ENCODE measurements around the gene PTPRJ.

DNA sequence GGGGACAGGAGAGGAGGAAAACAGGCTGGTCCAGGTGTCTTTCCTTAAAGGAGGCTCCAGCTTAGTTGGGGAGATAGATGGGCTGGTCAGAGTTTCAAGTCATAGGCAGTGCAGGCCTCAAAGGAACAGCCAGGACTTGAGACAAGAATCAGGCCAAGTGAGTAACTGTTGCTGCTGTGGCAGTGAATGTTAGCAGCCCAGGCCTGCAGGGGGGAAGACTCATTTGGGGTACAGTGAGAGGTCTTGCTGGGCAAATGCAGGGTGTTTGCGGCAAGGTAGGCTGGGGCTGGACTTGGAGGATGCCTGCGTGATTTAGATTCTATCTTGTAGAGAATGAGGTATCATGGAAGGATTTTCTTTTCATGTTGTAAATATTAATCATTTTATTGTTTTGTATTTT lies 24.1 kb downstream of the PTPRJ start:
- TF ChIP-seq CTCF (IDR thresholded peaks at IDR 0.05; ENCODE audit: low read depth, low read length, missing input control) (no peak), NR2F2 (IDR thresholded peaks at IDR 0.05) (no peak)

All from liver (tissue), 3 donors.